HepG2 (cell line): ENCODE measurements around the gene PRPF38B. TPM values are rescaled to one million over a fixed set of nuclear protein-coding genes. Genes with fewer than 3 reads are reported as not detected.

Source experiments
- ATAC-seq: fragments of 200-7000 bp; cut with Tn5 transposase; 3 replicates; pipeline ENCODE4 v1.9.1; 2020; ENCODE audit warnings: mild to moderate bottlenecking, moderate library complexity
- BruUV-seq: library from RNA; stranded (reverse); fragments of 400-500 nt; replicated peaks from 2 replicates; lab custom pipeline; 2021; lab: Mats Ljungman, UMichigan
- CTCF ChIA-PET: fragments of 300-600 bp; formaldehyde crosslinking; extraction: SDS; loops from one replicate; lab custom pipeline; 2021; ENCODE audit warnings: low total read pairs, inconsistent platforms, low intra/inter-chr PET ratio; lab: Yijun Ruan, JAX
- POLR2A ChIA-PET: fragments of 350-600 bp; sonication (Branson Sonifier 250); formaldehyde crosslinking; loops from one replicate; lab custom pipeline; 2020; ENCODE audit warnings: antibody characterized with exemption, inconsistent platforms; lab: Yijun Ruan, JAX
- DNase-seq: peaks from one replicate; pipeline ENCODE4 v3.0.0-alpha.2; 2015; ENCODE audit warnings: low spot score
- FAIRE-seq: peaks from 3 replicates; lab custom pipeline; 2011; peaks lifted over from hg19 to GRCh38; lab: Jason Lieb, UNC
- H2AFZ ChIP-seq: one replicate; pipeline ENCODE4 v1.6.1; 2011; ENCODE audit warnings: low read length, inconsistent platforms
- H3K27ac ChIP-seq: fragments of 300-600 bp; 3 replicates; pipeline ENCODE4 v1.8.0; 2011; ENCODE audit warnings: mixed run types, mild to moderate bottlenecking, mixed read lengths, low read length, inconsistent platforms; ENCODE audit not compliant: insufficient read depth; ENCODE audit errors: extremely low read length
- H3K27me3 ChIP-seq, 2 experiments: fragments of 200-600 bp in 1 of 2; 2 replicates in 1 of 2; 3 replicates in 1 of 2; pipeline versions ENCODE4 v1.6.0 to v1.8.0; 2011; ENCODE audit warnings: low read length in 2 of 2, mild to moderate bottlenecking in 2 of 2, moderate library complexity in 2 of 2, inconsistent platforms in 1 of 2; ENCODE audit not compliant: insufficient read depth in 2 of 2, control insufficient read depth in 1 of 2
- H3K36me3 ChIP-seq, 2 experiments: fragments of 200-600 bp in 1 of 2; replicated peaks in 1 of 2; 2 replicates in 1 of 2; 3 replicates in 1 of 2; pipeline versions ENCODE4 v1.5.1 to v1.8.0; 2011; ENCODE audit warnings: low read length in 2 of 2, inconsistent platforms in 1 of 2; ENCODE audit not compliant: insufficient read depth in 2 of 2, control insufficient read depth in 1 of 2
- H3K4me1 ChIP-seq: 2 replicates; pipeline ENCODE4 v1.5.1; 2012; ENCODE audit warnings: low read length, inconsistent platforms; ENCODE audit not compliant: insufficient read depth
- H3K4me2 ChIP-seq: 2 replicates; pipeline ENCODE4 v1.6.0; 2011; ENCODE audit warnings: low read depth, low read length, inconsistent platforms
- H3K4me3 ChIP-seq, 3 experiments: fragments of 200-600 bp in 1 of 3; sonication (generic), shearing (Covaris generic) in 1 of 3; replicated peaks in 1 of 3; 2 replicates each; pipeline ENCODE4 v1.5.1; 2011 to 2016; ENCODE audit warnings: low read length in 3 of 3, inconsistent platforms in 2 of 3, low read depth in 2 of 3, mild to moderate bottlenecking in 2 of 3, control low read depth in 1 of 3, mixed read lengths in 1 of 3; ENCODE audit not compliant: insufficient read depth in 1 of 3
- H3K79me2 ChIP-seq: one replicate; pipeline ENCODE4 v1.6.1; 2011; ENCODE audit warnings: low read length, inconsistent platforms; ENCODE audit not compliant: insufficient read depth
- H3K9ac ChIP-seq: 2 replicates; pipeline ENCODE4 v1.6.0; 2011; ENCODE audit warnings: mild to moderate bottlenecking, low read depth, low read length, inconsistent platforms; ENCODE audit not compliant: insufficient read depth
- H3K9me3 ChIP-seq: 2 replicates; pipeline ENCODE4 v1.5.1; 2012; ENCODE audit warnings: mild to moderate bottlenecking, low read length
- H4K20me1 ChIP-seq: 2 replicates; pipeline ENCODE4 v1.6.0; 2011; ENCODE audit warnings: inconsistent platforms, mild to moderate bottlenecking, low read length, moderate library complexity; ENCODE audit not compliant: insufficient read depth
- GTF2F1 ChIP-seq: fragments of 150-350 bp; IDR thresholded peaks from 2 replicates; pipeline ENCODE4 v1.6.1; 2014; ENCODE audit warnings: low read length
- PCBP1 ChIP-seq: fragments of 200-400 bp; formaldehyde crosslinking; IDR thresholded peaks from 2 replicates; pipeline ENCODE4 v1.6.1; 2017; ENCODE audit warnings: mild to moderate bottlenecking, low read depth, low read length, borderline replicate concordance
- SSRP1 ChIP-seq: IDR thresholded peaks from 2 replicates; pipeline ENCODE4 v1.6.1; 2016; ENCODE audit warnings: control low read depth
- ZBTB3 ChIP-seq: sonication (generic); formaldehyde crosslinking; IDR thresholded peaks from 2 replicates; pipeline ENCODE4 v1.4.0; 2020; ENCODE audit warnings: low read depth, mild to moderate bottlenecking, moderate library complexity, missing genetic modification reagents, borderline replicate concordance
- ZNF264 ChIP-seq: sonication (generic); formaldehyde crosslinking; IDR thresholded peaks from 2 replicates; pipeline ENCODE4 v1.4.0; 2020; ENCODE audit warnings: missing genetic modification reagents
- ZNF326 ChIP-seq: sonication (generic); formaldehyde crosslinking; IDR thresholded peaks from 2 replicates; pipeline ENCODE4 v1.4.0; 2020; ENCODE audit warnings: missing genetic modification reagents, borderline replicate concordance
- ZNF563 ChIP-seq: sonication (generic); formaldehyde crosslinking; IDR thresholded peaks from 2 replicates; pipeline ENCODE4 v1.8.0; 2022; ENCODE audit warnings: mild to moderate bottlenecking, moderate library complexity, missing genetic modification reagents
- WGBS: methylation state at CpG from one replicate; pipeline ENCODE4 v1.1.6; 2017; ENCODE audit warnings: low lambda C conversion rate; 5-methylcytosine and 5-hydroxymethylcytosine counted together
- in situ Hi-C: cut with HindIII; loops from 2 replicates; pipeline ENCODE4 v1.10.0; 2017; ENCODE audit warnings: low pct_unique_long_range_greater_than_20kb; ENCODE audit not compliant: extremely low pct_ligation_motif_present
- intact Hi-C: fragments of 100-400 bp; cut with micrococcal nuclease; formaldehyde crosslinking; loops from one replicate; pipeline ENCODE4 v1.10.0; 2022; ENCODE audit not compliant: unreplicated experiment
- polyA plus RNA-seq, 8 experiments: library from polyadenylated mRNA; depleted of rRNA in 3 of 8; stranded (reverse) in 7 of 8; unstranded in 1 of 8; fragments of >200 nt; fragmentation: Illumina TruSeq in 4 of 8; extraction: Trizol in 4 of 8; gene quantifications; 2 replicates each; pipeline versions ENCODE4 v1.2.1 to v1.2.3, GENCODE V29; 2011 to 2016; ENCODE audit warnings: low read depth in 4 of 8, missing spikeins in 1 of 8, mixed read lengths in 1 of 8; ENCODE audit not compliant: insufficient read depth in 1 of 8
- total RNA-seq, 5 experiments: library from RNA; depleted of rRNA; stranded (reverse); fragments of >200 nt; fragmentation: Illumina TruSeq; extraction: Trizol; gene quantifications; 2 replicates each; pipeline ENCODE4 v1.2.3, GENCODE V29; 2016; ENCODE audit warnings: low read depth in 1 of 5
- TF ChIP-seq, protein P1 (sequence below): IDR thresholded peaks from 2 replicates; pipeline ENCODE4 v1.6.1; 2016; ENCODE audit warnings: mild to moderate bottlenecking, missing biosample characterization, missing genetic modification reagents
- TF ChIP-seq, protein P2 (sequence below): sonication (generic); formaldehyde crosslinking; conservative IDR thresholded peaks from 2 replicates; pipeline ENCODE4 v1.4.0; 2020; ENCODE audit warnings: missing genetic modification reagents
- TF ChIP-seq, protein P3 (sequence below): sonication (generic); formaldehyde crosslinking; IDR thresholded peaks from 2 replicates; pipeline ENCODE4 v1.5.1; 2020; ENCODE audit warnings: mild to moderate bottlenecking, missing genetic modification reagents, moderate library complexity
- TF ChIP-seq, protein P4 (sequence below): sonication (generic); formaldehyde crosslinking; IDR thresholded peaks from 2 replicates; pipeline ENCODE4 v1.4.0; 2020; ENCODE audit warnings: missing genetic modification reagents

PRPF38B gene
- total and polyA plus RNA-seq, 2 of the 13 experiments (the other 11 are each of a cell fraction or from before 2014, with no cell fraction given), result 25.7 to 29.7 TPM

DNA sequence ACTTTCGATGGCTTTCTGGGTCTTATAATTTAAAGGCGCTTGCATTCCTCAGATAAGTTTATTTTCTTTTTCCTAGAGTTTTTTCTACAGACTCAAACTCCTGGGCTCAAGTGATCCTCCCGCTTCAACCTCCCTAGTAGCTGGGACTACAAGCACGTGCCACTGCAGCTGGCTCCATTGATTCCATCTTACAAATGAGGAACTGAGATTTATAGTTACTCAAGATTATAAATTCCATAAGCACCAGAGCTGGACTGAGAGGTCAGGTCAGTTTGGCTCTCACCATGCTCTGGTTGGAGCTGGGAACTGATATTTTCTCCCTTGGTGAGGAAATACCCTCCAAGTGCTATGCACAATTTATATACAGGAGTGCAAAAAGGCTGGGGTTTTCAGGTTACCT is 13.4 kb upstream of the PRPF38B start:
- FAIRE-seq (no peak), ATAC-seq (no peak), DNase-seq (no peak)
- no peaks in the 10 kb centered on the region for H3K27me3 ChIP-seq
- H2AFZ ChIP-seq, result no peak overlapping the region
- no peaks in the 10 kb centered on the region for H3K4me1 ChIP-seq
- H3K9me3 ChIP-seq, result no peaks in the 10 kb centered on the region
- no peaks in the 10 kb centered on the region for H4K20me1 ChIP-seq
- TF ChIP-seq, protein P1, sequence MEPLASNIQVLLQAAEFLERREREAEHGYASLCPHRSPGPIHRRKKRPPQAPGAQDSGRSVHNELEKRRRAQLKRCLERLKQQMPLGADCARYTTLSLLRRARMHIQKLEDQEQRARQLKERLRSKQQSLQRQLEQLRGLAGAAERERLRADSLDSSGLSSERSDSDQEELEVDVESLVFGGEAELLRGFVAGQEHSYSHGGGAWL (CRISPR knock-in tag), result no peak
- TF ChIP-seq, protein P2, sequence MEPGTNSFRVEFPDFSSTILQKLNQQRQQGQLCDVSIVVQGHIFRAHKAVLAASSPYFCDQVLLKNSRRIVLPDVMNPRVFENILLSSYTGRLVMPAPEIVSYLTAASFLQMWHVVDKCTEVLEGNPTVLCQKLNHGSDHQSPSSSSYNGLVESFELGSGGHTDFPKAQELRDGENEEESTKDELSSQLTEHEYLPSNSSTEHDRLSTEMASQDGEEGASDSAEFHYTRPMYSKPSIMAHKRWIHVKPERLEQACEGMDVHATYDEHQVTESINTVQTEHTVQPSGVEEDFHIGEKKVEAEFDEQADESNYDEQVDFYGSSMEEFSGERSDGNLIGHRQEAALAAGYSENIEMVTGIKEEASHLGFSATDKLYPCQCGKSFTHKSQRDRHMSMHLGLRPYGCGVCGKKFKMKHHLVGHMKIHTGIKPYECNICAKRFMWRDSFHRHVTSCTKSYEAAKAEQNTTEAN (CRISPR knock-in tag), result no peak
- TF ChIP-seq ZNF563 (CRISPR knock-in tag) (no peak), GTF2F1 (no peak), SSRP1 (CRISPR knock-in tag) (no peak), ZBTB3 (CRISPR knock-in tag) (no peak), ZNF264 (CRISPR knock-in tag) (no peak), PCBP1 (no peak), ZNF326 (CRISPR knock-in tag) (no peak)
- TF ChIP-seq, protein P3, sequence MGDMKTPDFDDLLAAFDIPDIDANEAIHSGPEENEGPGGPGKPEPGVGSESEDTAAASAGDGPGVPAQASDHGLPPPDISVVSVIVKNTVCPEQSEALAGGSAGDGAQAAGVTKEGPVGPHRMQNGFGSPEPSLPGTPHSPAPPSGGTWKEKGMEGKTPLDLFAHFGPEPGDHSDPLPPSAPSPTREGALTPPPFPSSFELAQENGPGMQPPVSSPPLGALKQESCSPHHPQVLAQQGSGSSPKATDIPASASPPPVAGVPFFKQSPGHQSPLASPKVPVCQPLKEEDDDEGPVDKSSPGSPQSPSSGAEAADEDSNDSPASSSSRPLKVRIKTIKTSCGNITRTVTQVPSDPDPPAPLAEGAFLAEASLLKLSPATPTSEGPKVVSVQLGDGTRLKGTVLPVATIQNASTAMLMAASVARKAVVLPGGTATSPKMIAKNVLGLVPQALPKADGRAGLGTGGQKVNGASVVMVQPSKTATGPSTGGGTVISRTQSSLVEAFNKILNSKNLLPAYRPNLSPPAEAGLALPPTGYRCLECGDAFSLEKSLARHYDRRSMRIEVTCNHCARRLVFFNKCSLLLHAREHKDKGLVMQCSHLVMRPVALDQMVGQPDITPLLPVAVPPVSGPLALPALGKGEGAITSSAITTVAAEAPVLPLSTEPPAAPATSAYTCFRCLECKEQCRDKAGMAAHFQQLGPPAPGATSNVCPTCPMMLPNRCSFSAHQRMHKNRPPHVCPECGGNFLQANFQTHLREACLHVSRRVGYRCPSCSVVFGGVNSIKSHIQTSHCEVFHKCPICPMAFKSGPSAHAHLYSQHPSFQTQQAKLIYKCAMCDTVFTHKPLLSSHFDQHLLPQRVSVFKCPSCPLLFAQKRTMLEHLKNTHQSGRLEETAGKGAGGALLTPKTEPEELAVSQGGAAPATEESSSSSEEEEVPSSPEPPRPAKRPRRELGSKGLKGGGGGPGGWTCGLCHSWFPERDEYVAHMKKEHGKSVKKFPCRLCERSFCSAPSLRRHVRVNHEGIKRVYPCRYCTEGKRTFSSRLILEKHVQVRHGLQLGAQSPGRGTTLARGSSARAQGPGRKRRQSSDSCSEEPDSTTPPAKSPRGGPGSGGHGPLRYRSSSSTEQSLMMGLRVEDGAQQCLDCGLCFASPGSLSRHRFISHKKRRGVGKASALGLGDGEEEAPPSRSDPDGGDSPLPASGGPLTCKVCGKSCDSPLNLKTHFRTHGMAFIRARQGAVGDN (CRISPR knock-in tag), result no peak
- TF ChIP-seq, protein P4, sequence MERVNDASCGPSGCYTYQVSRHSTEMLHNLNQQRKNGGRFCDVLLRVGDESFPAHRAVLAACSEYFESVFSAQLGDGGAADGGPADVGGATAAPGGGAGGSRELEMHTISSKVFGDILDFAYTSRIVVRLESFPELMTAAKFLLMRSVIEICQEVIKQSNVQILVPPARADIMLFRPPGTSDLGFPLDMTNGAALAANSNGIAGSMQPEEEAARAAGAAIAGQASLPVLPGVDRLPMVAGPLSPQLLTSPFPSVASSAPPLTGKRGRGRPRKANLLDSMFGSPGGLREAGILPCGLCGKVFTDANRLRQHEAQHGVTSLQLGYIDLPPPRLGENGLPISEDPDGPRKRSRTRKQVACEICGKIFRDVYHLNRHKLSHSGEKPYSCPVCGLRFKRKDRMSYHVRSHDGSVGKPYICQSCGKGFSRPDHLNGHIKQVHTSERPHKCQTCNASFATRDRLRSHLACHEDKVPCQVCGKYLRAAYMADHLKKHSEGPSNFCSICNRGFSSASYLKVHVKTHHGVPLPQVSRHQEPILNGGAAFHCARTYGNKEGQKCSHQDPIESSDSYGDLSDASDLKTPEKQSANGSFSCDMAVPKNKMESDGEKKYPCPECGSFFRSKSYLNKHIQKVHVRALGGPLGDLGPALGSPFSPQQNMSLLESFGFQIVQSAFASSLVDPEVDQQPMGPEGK (CRISPR knock-in tag), result no peak
- no peak overlapping the region for H3K27ac ChIP-seq
- H3K9ac ChIP-seq, result no peak overlapping the region
- ChIA-PET POLR2A (interaction anchor here (2.4 kb wide), 1 partner anchor 13 kb away, joined by 12 read pairs; the partner anchor contains the start of gene PRPF38B), CTCF (no interaction called here)
- no peak overlapping the region for H3K4me3 ChIP-seq
- WGBS, result 32% methylated on average over 4 of the region's 4 CpGs
- intact Hi-C loops, result no loop called here
- no peaks in the 10 kb centered on the region for H3K36me3 ChIP-seq
- no TSS peak for BruUV-seq
- no peaks in the 10 kb centered on the region for H3K79me2 ChIP-seq
- no peak overlapping the region for H3K4me2 ChIP-seq
- in situ Hi-C loops, result no loop called here
